GM19193 (cell line): ENCODE measurements around the gene BRPF1.

Experiments used
- POLR2A ChIP-seq: IDR thresholded peaks from 4 replicates; pipeline ENCODE4 v1.6.1; 2011; ENCODE audit not compliant: insufficient read depth, insufficient read length; ENCODE audit errors: extremely low read depth

The BRPF1 gene

GRCh38 chr3:9696480-9697220 is 34.9 kb upstream of the BRPF1 start:
- no peak for TF ChIP-seq POLR2A

GRCh38 chr3:9697892-9698291 is 33.6 kb upstream of the BRPF1 start:
- no peak for TF ChIP-seq POLR2A

- TF ChIP-seq POLR2A: no peak
Observed at GRCh38 chr3:9698293-9698692, 33.2 kb upstream of the BRPF1 start.

- TF ChIP-seq POLR2A: no peak
Observed at GRCh38 chr3:9700536-9700935, 31.0 kb upstream of the BRPF1 start.

GRCh38 chr3:9701006-9701405 is 30.5 kb upstream of the BRPF1 start:
- no peak for TF ChIP-seq POLR2A

GRCh38 chr3:9701711-9702110 is 29.8 kb upstream of the BRPF1 start:
- no peak for TF ChIP-seq POLR2A

- TF ChIP-seq POLR2A: no peak
Observed at GRCh38 chr3:9703240-9703639, 28.3 kb upstream of the BRPF1 start.

GRCh38 chr3:9703736-9704346 is 27.7 kb upstream of the BRPF1 start, which contains the start of gene CPNE9:
Gene CPNE9 (plus strand): TSS chr3:9703833. CDS start chr3:9703997, 164 bp downstream.
- no peak for TF ChIP-seq POLR2A

- TF ChIP-seq POLR2A: no peak
Observed at GRCh38 chr3:9704347-9705322, 26.9 kb upstream of the BRPF1 start.

GRCh38 chr3:9710174-9710739 is 21.3 kb upstream of the BRPF1 start:
- TF ChIP-seq POLR2A: no peak

- TF ChIP-seq POLR2A: no peak
Observed at GRCh38 chr3:9712415-9712814, 19.1 kb upstream of the BRPF1 start.

GRCh38 chr3:9713142-9713541 is 18.4 kb upstream of the BRPF1 start:
- TF ChIP-seq POLR2A: no peak

GRCh38 chr3:9715136-9715535 is 16.4 kb upstream of the BRPF1 start:
- no peak for TF ChIP-seq POLR2A

GRCh38 chr3:9715764-9716437 is 15.6 kb upstream of the BRPF1 start:
- no peak for TF ChIP-seq POLR2A

GRCh38 chr3:9716801-9717555 is 14.6 kb upstream of the BRPF1 start:
- no peak for TF ChIP-seq POLR2A

GRCh38 chr3:9717563-9717962 is 14.0 kb upstream of the BRPF1 start:
- TF ChIP-seq POLR2A: no peak
